Brain microvascular endothelial cell (primary cell): Measurements from ENCODE around the gene KCNN3.

Experiments used
- DNase-seq: peaks from one replicate; pipeline ENCODE4 v3.0.0-alpha.2; 2020
- H3K27ac ChIP-seq: fragments of 250-450 bp; sonication (Bioruptor Pico); 2 replicates; pipeline ENCODE4 v1.5.1; 2020; ENCODE audit warnings: mild to moderate bottlenecking, moderate library complexity
- H3K27me3 ChIP-seq: fragments of 250-450 bp; sonication (Bioruptor Pico); replicated peaks from 2 replicates; pipeline ENCODE4 v1.5.1; 2020; ENCODE audit warnings: mild to moderate bottlenecking
- H3K36me3 ChIP-seq: fragments of 250-450 bp; sonication (Bioruptor Pico); replicated peaks from 2 replicates; pipeline ENCODE4 v1.5.1; 2020; ENCODE audit warnings: mild to moderate bottlenecking
- H3K4me3 ChIP-seq: 2 replicates; pipeline ENCODE4 v1.5.1; 2011; ENCODE audit warnings: low read depth, mild to moderate bottlenecking, control low read depth, low read length, moderate library complexity
- CTCF ChIP-seq: IDR thresholded peaks from 2 replicates; pipeline ENCODE4 v1.5.1; 2011; ENCODE audit warnings: low read depth, mild to moderate bottlenecking, moderate library complexity, low read length, control low read depth, inconsistent platforms; ENCODE audit errors: missing control alignments
- in situ Hi-C: cut with HindIII; loops from 2 replicates; pipeline ENCODE4 v1.10.0; 2017; ENCODE audit warnings: low sequenced_read_pairs, low pct_ligation_motif_present

The KCNN3 gene

GRCh38 chr1:154871374-154871773, 1.3 kb upstream of the KCNN3 start:
- in situ Hi-C loops = no loop called here
- no peak for DNase-seq
- TF ChIP-seq CTCF = no peak
- no peaks in the 10 kb centered on the region for H3K27me3 ChIP-seq
- H3K4me3 ChIP-seq = no peak overlapping the region
- H3K36me3 ChIP-seq = no peaks in the 10 kb centered on the region
- no peak overlapping the region for H3K27ac ChIP-seq

- Histone ChIP-seq H3K36me3 (no peaks in the 10 kb centered on the region), H3K27me3 (no peaks in the 10 kb centered on the region), H3K4me3 (no peak overlapping the region), H3K27ac (no peak overlapping the region)
- no peak for TF ChIP-seq CTCF
- in situ Hi-C loops = no loop called here
- no peak for DNase-seq
Measured at GRCh38 chr1:154870734-154871133, 653 bp upstream of the KCNN3 start.

DNA sequence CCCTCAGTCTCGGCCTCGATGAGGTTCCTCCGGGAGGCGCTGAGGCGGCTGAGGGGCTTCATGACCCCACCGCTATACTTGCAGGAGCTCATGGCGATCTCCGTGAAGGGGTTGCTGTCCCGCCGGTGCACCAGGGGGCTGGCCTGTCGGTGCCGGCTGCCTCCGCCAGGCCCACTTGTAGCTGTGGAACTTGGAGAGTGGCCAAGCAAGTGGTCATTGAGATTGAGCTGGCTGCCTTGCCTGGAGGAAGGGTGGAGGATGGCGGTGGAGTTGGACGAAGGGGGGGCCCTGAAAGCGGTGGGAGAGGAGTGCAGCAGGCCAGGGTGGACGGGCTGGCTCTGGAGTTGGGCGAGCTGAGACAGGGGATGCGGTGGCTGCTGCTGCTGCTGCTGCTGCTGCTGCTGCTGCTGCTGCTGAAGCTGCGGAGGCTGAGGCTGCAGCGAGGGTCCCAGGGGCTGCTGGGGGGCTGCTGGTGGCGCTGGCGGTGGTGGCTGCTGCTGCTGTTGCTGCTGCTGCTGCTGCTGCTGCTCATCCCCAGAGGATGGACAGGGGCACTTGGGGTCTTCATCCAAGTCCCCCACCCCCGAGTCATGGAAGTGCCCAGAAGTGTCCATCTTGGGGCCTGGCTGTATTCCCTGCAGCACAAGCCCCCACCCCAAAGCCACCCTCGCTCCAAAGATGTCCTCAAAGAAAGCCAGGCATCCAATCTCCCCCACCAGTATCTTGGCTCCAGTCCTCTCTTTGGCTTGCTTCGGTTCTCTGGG, 548 bp downstream of the KCNN3 start:
- peak; percentile 42 for DNase-seq
- H3K27ac ChIP-seq = no peak overlapping the region
- in situ Hi-C loops = no loop called here
- H3K27me3 ChIP-seq = no peaks in the 10 kb centered on the region
- peak overlapping the region; percentile 34 for H3K4me3 ChIP-seq
- H3K36me3 ChIP-seq = no peaks in the 10 kb centered on the region
- no peak for TF ChIP-seq CTCF

- in situ Hi-C loops = no loop called here
- H3K27me3 ChIP-seq = no peaks in the 10 kb centered on the region
- no peak for TF ChIP-seq CTCF
- H3K36me3 ChIP-seq = no peaks in the 10 kb centered on the region
- H3K4me3 ChIP-seq = no peak overlapping the region
- H3K27ac ChIP-seq = no peak overlapping the region
- DNase-seq = no peak
Measured at GRCh38 chr1:154867841-154868605, 2.1 kb downstream of the KCNN3 start.

DNA sequence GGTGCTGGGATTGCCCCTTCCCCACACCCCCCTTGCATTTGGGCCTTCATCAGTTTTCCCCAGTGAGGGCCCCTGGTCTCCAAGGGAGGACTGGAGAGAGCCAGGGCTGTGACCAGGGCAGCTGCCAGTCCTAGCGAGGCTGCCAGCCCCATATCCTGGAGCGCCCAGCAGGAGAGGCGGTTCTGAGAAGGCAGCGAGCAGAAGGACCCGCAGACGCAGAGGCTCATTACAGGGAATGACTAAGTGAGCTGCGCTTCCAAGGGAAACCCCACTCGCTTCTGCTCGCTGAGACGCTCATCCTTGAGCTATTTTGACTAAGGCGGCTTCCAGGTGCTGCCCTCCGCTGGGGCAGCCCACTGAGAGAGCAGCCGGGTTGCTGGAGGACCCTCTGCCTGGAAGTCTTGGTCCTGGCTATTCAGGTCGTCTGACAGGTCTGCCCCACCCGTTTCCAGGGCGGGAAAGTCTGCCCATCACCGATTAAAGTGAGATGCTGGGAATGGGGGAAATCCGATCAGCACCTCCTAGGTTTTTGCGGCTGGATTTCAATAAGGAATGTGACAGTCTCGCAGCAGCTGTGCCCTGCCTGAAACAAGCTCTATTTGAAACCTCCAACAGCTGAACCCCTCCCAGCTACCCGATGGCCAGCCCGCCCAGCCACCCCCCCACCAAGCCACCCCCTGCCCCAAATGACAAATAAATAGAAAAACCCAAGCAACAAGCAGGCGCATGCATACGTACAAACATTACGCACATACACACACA, 2.8 kb downstream of the KCNN3 start:
- H3K4me3 ChIP-seq = no peak overlapping the region
- peak; percentile 83 for DNase-seq
- H3K36me3 ChIP-seq = no peaks in the 10 kb centered on the region
- TF ChIP-seq CTCF = peak; percentile 35
- in situ Hi-C loops = no loop called here
- H3K27me3 ChIP-seq = no peaks in the 10 kb centered on the region
- H3K27ac ChIP-seq = peak overlapping the region; percentile 64
